ENCODE results near the gene UTS2. TPM values are rescaled to one million over a fixed set of nuclear protein-coding genes. Genes with fewer than 3 reads are reported as not detected.

UTS2 gene
- total RNA-seq, 2 experiments from 2014 or later, result not detected

DNA sequence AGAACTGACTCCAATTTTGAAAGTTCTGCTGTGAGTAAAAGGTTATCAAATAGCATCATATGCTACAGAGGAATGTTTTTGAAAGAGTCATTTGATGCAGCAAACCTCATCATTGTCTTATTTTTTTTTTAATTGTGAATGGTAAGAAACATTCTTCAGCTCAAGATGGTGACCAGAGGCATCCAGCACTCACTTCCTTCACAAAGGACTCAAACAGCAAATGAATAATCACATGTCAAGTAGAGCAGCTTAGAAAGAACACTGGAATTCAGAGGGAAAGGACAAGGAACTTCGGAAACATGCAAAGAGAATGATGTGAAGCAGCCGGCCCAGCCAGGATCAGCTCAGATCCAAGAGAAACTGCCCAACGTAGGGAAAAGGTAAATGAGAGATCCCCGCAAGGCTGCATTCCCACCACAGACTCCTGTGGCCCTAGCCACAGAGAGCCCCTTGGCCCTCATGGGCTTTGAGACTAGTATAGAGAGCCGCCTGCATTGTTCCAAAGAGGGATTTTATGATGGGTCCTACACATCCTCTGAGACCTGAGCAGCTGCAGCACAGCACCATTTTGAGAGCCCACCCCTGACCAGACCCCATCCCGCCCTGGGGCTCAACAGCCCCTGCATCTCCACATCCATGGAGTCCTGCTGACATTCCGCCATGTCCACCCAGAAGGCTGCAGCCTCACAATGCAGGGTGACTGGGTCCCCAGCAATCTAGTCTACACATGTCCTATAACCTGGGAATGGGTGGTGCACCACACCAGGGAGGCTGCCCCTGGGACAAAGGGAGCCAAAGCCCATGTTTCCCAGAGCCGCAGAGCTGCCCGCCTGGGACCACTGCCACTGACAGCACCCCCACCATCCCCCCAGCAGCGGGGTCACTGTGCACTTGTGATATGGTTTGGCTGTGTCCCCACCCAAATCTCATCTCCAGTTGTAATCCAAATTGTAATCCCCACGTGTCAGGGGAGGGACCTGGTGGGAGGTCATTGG, 21.2 kb upstream of the UTS2 start:
- H3K27ac Mint-ChIP-seq, result no peak overlapping the region
- DNase-seq, result no peak
- H3K4me3 Mint-ChIP-seq, result no peak overlapping the region
- POLR2A ChIA-PET, result no interaction called here
- peaks cover 4% of the 10 kb centered on the region for H3K4me1 Mint-ChIP-seq (ENCODE audit: low read depth)
- H3K9me3 Mint-ChIP-seq, result peaks cover 10% of the 10 kb centered on the region
- H3K36me3 Mint-ChIP-seq (ENCODE audit: low read depth), result peaks cover 5% of the 10 kb centered on the region
- H3K27me3 Mint-ChIP-seq, result peaks cover 1% of the 10 kb centered on the region
- CTCF ChIA-PET, result no interaction called here
- intact Hi-C loops (cut with micrococcal nuclease), result no loop called here
- TF ChIP-seq, protein P1, sequence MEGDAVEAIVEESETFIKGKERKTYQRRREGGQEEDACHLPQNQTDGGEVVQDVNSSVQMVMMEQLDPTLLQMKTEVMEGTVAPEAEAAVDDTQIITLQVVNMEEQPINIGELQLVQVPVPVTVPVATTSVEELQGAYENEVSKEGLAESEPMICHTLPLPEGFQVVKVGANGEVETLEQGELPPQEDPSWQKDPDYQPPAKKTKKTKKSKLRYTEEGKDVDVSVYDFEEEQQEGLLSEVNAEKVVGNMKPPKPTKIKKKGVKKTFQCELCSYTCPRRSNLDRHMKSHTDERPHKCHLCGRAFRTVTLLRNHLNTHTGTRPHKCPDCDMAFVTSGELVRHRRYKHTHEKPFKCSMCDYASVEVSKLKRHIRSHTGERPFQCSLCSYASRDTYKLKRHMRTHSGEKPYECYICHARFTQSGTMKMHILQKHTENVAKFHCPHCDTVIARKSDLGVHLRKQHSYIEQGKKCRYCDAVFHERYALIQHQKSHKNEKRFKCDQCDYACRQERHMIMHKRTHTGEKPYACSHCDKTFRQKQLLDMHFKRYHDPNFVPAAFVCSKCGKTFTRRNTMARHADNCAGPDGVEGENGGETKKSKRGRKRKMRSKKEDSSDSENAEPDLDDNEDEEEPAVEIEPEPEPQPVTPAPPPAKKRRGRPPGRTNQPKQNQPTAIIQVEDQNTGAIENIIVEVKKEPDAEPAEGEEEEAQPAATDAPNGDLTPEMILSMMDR (IDR thresholded peaks at IDR 0.05), result no peak
- ATAC-seq, result no peak

DNA sequence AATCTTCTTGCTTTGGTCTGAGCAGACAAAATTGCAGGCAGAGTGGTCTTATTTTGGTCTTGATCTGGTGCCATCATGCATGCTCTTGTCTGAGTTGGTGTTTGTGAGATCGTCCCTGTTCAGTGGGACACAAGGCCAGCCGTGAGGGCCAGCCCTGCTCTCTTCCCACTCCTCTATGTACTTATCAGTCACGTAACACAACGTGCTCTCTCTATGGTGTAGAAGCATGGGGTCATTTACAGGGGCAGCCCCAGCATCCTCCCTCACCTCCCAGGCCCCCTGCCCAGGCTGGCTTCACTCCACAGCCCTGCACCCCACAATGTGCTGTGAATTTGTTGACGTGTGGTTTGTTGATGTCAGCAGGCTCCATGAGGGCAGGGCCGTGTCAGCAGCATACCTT, 18.3 kb upstream of the UTS2 start:
- no peak overlapping the region for H3K4me3 Mint-ChIP-seq
- no peak for DNase-seq
- no peaks in the 10 kb centered on the region for H3K27me3 Mint-ChIP-seq
- no peak for ATAC-seq
- H3K9me3 Mint-ChIP-seq, result no peaks in the 10 kb centered on the region
- intact Hi-C loops (cut with micrococcal nuclease), result no loop called here
- no peaks in the 10 kb centered on the region for H3K4me1 Mint-ChIP-seq (ENCODE audit: low read depth)
- TF ChIP-seq, protein P1 (IDR thresholded peaks at IDR 0.05), result no peak
- POLR2A ChIA-PET, result no interaction called here
- no peaks in the 10 kb centered on the region for H3K36me3 Mint-ChIP-seq (ENCODE audit: low read depth)
- CTCF ChIA-PET, result no interaction called here
- no peak overlapping the region for H3K27ac Mint-ChIP-seq

DNA sequence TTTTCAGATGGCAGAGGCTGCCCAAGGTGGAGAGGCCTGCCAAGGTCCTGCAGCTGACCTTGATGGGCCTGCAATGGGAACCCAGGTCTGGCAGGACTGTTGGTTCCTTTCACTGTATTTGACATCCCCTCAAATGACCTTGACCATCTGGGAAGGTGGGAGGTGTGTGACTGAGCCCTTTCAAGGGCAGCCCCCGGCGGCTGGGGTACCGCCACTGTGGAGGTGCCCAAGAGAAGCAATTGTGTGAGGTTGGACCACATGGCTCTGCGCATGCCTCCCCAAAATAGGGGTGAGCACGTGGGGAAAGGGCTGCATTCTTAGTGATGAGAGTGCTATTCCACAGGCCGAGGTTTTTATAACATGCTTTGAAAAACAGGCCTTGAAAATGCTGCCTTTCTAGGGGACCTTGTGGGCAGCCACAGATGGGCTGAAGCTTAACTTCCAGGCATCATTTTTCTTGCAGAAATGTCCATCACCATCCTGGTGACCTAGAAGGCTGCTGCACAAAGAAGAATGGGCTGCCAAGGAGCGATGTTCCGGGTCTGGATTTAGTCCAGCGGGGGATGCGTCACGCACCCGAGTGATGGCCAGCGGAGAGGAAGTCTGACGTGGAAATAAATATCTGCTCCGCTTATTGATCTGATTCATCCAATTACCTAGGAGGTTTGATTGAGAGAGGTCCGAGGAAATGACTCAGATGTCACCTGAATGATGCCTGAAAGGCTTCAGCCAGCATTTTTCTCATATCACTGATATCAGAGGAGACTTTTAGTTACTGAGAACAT, 16.5 kb upstream of the UTS2 start:
- ATAC-seq, result no peak
- no peaks in the 10 kb centered on the region for H3K36me3 Mint-ChIP-seq (ENCODE audit: low read depth)
- no peaks in the 10 kb centered on the region for H3K27me3 Mint-ChIP-seq
- no peak for DNase-seq
- H3K9me3 Mint-ChIP-seq, result no peaks in the 10 kb centered on the region
- intact Hi-C loops (cut with micrococcal nuclease), result no loop called here
- CTCF ChIA-PET, result interaction anchor here (1.2 kb wide), 1 partner anchor 117 kb away, joined by 3 read pairs; no protein-coding TSS in a partner anchor
- TF ChIP-seq, protein P1 (IDR thresholded peaks at IDR 0.05), result no peak
- no peak overlapping the region for H3K4me3 Mint-ChIP-seq
- POLR2A ChIA-PET, result interaction anchor here (1.2 kb wide), 1 partner anchor 22 kb away, joined by 3 read pairs; no protein-coding TSS in a partner anchor
- no peaks in the 10 kb centered on the region for H3K4me1 Mint-ChIP-seq (ENCODE audit: low read depth)
- no peak overlapping the region for H3K27ac Mint-ChIP-seq

DNA sequence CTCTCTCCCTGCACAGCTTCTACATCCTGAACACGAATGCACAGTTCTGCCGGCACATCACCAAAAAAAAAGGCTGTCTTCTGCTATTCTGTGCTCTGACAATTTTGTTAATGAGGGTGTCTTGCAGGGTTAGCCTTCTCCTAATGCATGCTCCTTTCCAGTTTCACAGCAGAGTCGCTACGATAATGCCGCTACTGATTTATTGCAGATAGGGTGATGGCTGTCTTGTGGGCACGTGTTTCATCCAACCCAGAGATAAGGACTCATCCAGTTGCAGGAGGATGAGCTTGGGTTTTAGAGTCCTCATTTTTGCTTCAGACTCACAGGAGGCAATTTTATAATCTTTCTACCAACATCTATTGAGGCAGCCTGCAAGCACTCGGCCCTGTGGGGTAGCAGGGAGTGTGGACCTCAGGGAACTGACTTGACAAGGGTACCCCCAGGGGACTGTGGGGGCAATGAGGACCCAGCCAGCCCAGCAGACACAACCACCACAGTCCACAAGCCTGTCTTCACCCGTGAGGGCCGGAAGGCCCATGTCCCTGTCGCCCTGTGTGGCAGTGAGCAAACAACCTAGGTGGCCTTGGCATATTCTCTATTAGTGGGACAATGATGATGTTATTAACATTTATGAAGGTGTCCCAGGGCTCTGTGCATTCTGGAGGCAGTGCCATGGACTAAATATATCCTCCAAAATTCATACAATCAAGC, 15.4 kb upstream of the UTS2 start:
- Mint-ChIP-seq H3K27me3 (no peaks in the 10 kb centered on the region), H3K27ac (no peak overlapping the region), H3K4me1 (ENCODE audit: low read depth) (no peaks in the 10 kb centered on the region), H3K9me3 (no peaks in the 10 kb centered on the region), H3K4me3 (no peak overlapping the region), H3K36me3 (ENCODE audit: low read depth) (no peaks in the 10 kb centered on the region)
- ChIA-PET POLR2A (no interaction called here), CTCF (no interaction called here)
- DNase-seq (no peak), ATAC-seq (no peak)
- TF ChIP-seq, protein P1 (IDR thresholded peaks at IDR 0.05), result no peak
- intact Hi-C loops (cut with micrococcal nuclease), result no loop called here
